Retinal pigment epithelial cell (primary cell): Measurements from ENCODE around the gene GMDS.

Experiments used
- DNase-seq: peaks from one replicate; pipeline ENCODE4 v3.0.0-alpha.2; 2010; ENCODE audit warnings: low read depth
- H3K4me3 ChIP-seq: 2 replicates; pipeline ENCODE4 v1.5.1; 2011; ENCODE audit warnings: mild to moderate bottlenecking, low read length, control low read depth, moderate library complexity
- CTCF ChIP-seq: conservative IDR thresholded peaks from 2 replicates; pipeline ENCODE4 v1.5.1; 2011; ENCODE audit warnings: low read depth, low read length, control low read depth, inconsistent platforms

GMDS gene

GRCh38 chr6:1593286-1593957, 652.0 kb downstream of the GMDS start:
- no peak overlapping the region for H3K4me3 ChIP-seq
- DNase-seq: no peak
- no peak for TF ChIP-seq CTCF

GRCh38 chr6:1592852-1593251, 652.6 kb downstream of the GMDS start:
- DNase-seq: no peak
- no peak for TF ChIP-seq CTCF
- no peak overlapping the region for H3K4me3 ChIP-seq

- TF ChIP-seq CTCF: no peak
- no peak overlapping the region for H3K4me3 ChIP-seq
- no peak for DNase-seq
These were observed 653.5 kb downstream of the GMDS start for GRCh38 chr6:1591926-1592325.

- TF ChIP-seq CTCF: no peak
- no peak overlapping the region for H3K4me3 ChIP-seq
- no peak for DNase-seq
These were observed 654.2 kb downstream of the GMDS start for GRCh38 chr6:1591243-1591642.

- no peak overlapping the region for H3K4me3 ChIP-seq
- no peak for DNase-seq
- TF ChIP-seq CTCF: no peak
These were observed 654.8 kb downstream of the GMDS start for GRCh38 chr6:1590580-1590979.

- no peak for TF ChIP-seq CTCF
- DNase-seq: no peak
- H3K4me3 ChIP-seq: no peak overlapping the region
These were observed 656.2 kb downstream of the GMDS start for GRCh38 chr6:1589208-1589607.

GRCh38 chr6:1587977-1588376, 657.4 kb downstream of the GMDS start:
- TF ChIP-seq CTCF: no peak
- DNase-seq: no peak

More at GRCh38 chr6:1587977-1588376, 657.4 kb downstream of the GMDS start:
- H3K4me3 ChIP-seq: no peak overlapping the region
